ENCODE results near the gene DRC7. TPM values are rescaled to one million over a fixed set of nuclear protein-coding genes. Genes with fewer than 3 reads are reported as not detected.
"Not testable (repeated sequence)": the region's sequence is repeated elsewhere in the genome, so short reads cannot be mapped to it uniquely, and the experiment has no call there.

The DRC7 gene
- total RNA-seq, 4 donors from 2014 or later, result not detected

GRCh38 chr16:57728336-57729181 lies 34.0 kb downstream of the DRC7 start:
- Histone ChIP-seq H3K4me3 (no peak overlapping the region), H3K4me1 (no peaks in the 10 kb centered on the region), H3K27ac (no peak overlapping the region), H3K27me3 (no peaks in the 10 kb centered on the region), H3K9me3 (no peaks in the 10 kb centered on the region), H3K36me3 (no peaks in the 10 kb centered on the region)
- no peak for TF ChIP-seq CTCF (IDR thresholded peaks at IDR 0.05)
- TF ChIP-seq POLR2A (IDR thresholded peaks at IDR 0.05), result no peak
- DNase-seq, result peak in 1 of 3 donors; percentile 10

- no peak for TF ChIP-seq POLR2A (IDR thresholded peaks at IDR 0.05)
- no peak for TF ChIP-seq CTCF (IDR thresholded peaks at IDR 0.05)
- Histone ChIP-seq H3K27ac (no peak overlapping the region), H3K4me1 (peaks cover 0 to 3% (median 0%) of the 10 kb centered on the region in 4 donors), H3K36me3 (no peaks in the 10 kb centered on the region), H3K4me3 (no peak overlapping the region), H3K9me3 (no peaks in the 10 kb centered on the region), H3K27me3 (no peaks in the 10 kb centered on the region)
- DNase-seq, result no peak
Measured at GRCh38 chr16:57729182-57729484, 34.5 kb downstream of the DRC7 start.

GRCh38 chr16:57729852-57730251 lies 35.2 kb downstream of the DRC7 start:
- not testable (repeated sequence) for H3K36me3 ChIP-seq, H3K4me1 ChIP-seq, H3K27me3 ChIP-seq, H3K4me3 ChIP-seq, H3K27ac ChIP-seq, DNase-seq, H3K9me3 ChIP-seq

- TF ChIP-seq POLR2A (IDR thresholded peaks at IDR 0.05) (no peak), CTCF (IDR thresholded peaks at IDR 0.05) (no peak)
- Histone ChIP-seq H3K4me1 (peaks cover 0 to 10% (median 5%) of the 10 kb centered on the region in 4 donors), H3K36me3 (no peaks in the 10 kb centered on the region), H3K27me3 (no peaks in the 10 kb centered on the region), H3K4me3 (no peak overlapping the region), H3K27ac (no peak overlapping the region), H3K9me3 (no peaks in the 10 kb centered on the region)
- no peak for DNase-seq
Measured at GRCh38 chr16:57730771-57731730, 36.4 kb downstream of the DRC7 start.

GRCh38 chr16:57732037-57732436 lies 37.4 kb downstream of the DRC7 start:
- DNase-seq, result no peak
- Histone ChIP-seq H3K4me3 (no peak overlapping the region), H3K9me3 (no peaks in the 10 kb centered on the region), H3K36me3 (no peaks in the 10 kb centered on the region), H3K4me1 (peaks cover 0 to 20% (median 12%) of the 10 kb centered on the region in 4 donors), H3K27ac (no peak overlapping the region), H3K27me3 (no peaks in the 10 kb centered on the region)
- TF ChIP-seq CTCF (IDR thresholded peaks at IDR 0.05), result no peak
- no peak for TF ChIP-seq POLR2A (IDR thresholded peaks at IDR 0.05)

- H3K9me3 ChIP-seq, result no peaks in the 10 kb centered on the region
- TF ChIP-seq POLR2A (IDR thresholded peaks at IDR 0.05), result no peak
- no peak for TF ChIP-seq CTCF (IDR thresholded peaks at IDR 0.05)
- H3K4me3 ChIP-seq, result no peak overlapping the region
- H3K36me3 ChIP-seq, result no peaks in the 10 kb centered on the region
- no peak for DNase-seq
- H3K27ac ChIP-seq, result no peak overlapping the region
- peaks cover 0 to 24% (median 12%) of the 10 kb centered on the region in 4 donors for H3K4me1 ChIP-seq
- H3K27me3 ChIP-seq, result no peaks in the 10 kb centered on the region
Measured at GRCh38 chr16:57732714-57733113, 38.1 kb downstream of the DRC7 start.

All from Peyer's patch (tissue), 4 donors.